Kasumi-1 (cell line): Measurements from ENCODE around the gene POLA2.

Experiments
- DNase-seq, 2 experiments: peaks; one replicate each; lab custom pipeline; 2025; lab: John Stamatoyannopoulos, UW

The POLA2 gene

DNA sequence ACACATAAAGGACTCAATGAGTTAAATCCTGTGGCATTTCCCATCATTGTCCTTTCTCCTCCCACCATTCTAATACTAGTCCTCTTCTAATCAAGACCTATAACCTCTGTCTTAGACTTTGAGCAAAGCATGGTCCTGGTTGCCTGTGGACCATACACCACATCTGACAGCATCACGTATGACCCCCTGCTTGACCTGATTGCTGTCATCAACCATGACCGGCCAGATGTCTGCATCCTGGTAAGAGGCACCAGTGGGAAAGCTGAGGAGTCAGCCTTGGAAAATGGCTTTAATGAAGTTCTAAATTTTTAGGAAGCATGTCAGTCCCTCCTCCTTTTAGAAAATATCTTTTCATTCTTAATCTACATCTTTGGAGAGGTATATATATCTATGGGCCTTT is 25.8 kb downstream of the POLA2 start:
- no peak for DNase-seq

DNA sequence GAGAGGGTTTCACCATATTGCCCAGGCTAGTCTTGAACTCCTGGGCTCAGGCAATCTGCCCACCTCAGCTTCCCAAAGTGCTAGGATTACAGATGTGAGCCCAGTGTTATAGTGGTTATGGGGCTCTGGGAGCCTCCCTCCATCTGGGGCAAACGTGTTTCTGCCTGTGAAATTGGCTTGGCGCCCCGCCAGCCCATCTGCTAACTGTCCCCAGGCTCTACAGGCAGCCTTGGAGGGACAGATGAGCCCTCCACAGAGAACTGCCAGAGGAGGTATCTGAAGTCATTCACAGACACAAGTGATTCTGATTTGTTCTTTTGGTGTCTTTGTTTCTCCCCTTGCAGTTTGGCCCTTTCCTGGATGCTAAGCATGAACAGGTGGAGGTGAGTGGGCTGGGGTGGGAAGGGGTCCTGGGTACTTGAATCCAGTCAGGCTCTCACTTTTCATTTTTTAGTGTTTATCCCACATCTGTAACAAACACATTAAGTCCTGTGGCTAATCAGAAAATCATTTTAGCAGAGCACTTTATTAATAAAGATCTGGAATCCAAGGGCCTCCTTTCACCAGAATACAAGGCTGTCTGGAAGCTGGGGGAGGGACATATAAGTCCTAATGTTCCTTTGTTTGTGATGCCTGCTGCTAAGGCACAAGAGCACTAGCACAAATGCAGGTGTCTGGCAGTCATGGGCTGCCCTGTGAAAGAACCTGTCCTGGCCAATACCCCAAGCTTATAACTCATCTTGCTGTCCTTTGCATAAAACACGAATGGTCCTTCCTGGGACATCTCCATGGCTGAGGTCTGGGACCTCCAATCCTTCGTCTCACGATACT is 27.2 kb downstream of the POLA2 start:
- no peak for DNase-seq

DNA sequence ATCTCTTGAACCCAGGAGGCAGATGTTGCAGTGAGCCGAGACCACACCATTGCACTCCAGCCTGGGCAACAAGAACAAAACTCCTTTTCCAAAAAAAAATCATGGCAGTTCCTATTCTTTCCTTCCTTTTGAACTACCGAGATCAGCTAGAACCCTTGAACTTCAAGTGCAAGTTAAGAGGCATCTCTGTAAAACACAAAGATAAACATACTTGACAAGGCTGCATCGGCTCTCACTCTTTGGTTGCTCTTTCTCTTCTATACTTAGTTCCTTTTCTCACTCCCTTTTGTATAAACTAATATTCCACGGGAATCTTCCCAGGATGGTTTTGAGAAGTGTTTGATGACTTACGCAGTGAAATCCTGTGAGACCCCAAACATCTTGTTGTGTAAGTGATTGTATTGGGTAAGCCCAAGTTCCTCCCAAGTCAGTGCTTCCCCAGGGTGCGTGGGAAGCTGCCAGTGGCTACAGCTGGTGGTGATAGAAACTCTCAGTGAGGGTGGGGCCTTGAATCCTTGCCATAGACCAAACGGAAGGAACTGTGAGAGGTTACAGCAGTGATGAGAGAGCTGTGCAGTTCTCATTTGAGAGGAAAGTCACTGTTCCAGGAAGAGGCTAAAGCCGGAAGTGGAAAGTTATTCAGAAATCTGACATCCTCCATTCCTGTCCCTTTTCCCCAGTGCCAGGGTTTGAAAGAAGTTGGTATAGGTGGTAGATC is 28.8 kb downstream of the POLA2 start:
- DNase-seq = peak; percentile 96 to 97

DNA sequence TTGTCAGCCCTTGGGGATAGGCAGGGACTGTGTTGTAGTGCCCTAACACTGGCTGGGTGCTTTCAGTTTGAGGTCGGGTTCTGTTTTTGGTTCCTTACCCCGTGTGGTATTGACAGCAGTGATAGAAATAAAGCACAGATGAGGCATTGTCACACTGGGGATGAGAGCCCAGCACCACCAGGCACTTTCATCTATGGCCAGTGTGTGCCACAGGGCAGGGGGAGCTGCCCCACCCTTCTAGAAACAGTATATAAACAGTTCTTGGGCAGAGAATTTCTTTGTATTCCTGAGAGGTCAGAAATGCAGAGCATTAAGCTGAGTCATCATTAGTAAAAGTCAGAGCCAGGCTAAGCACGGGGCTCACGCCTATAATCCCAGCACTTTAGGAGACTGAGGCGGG is 29.9 kb downstream of the POLA2 start:
- DNase-seq = no peak

DNA sequence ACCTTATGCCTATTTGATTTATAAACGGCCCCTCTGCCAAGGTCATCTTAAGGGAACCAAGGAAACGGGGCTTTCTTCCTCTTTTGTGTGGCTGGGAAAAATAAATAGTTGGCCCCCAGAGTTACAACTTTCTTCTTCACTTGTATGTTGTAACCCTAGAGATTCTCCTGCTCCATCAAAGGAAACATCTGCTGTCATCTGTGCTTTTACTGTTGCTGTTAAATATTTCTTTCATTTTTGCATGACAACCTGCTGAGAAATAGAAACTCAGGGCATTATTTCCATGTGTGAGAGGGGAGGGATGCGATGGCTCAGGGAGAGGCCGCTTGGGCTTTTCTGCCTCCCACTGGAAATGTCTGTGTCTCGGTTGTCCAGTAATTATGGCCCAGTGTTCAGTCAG is 31.1 kb downstream of the POLA2 start:
- peak; percentile 69 to 76 for DNase-seq

GRCh38 chr11:65293909-65294381 is 32.2 kb downstream of the POLA2 start:
- no peak for DNase-seq

DNA sequence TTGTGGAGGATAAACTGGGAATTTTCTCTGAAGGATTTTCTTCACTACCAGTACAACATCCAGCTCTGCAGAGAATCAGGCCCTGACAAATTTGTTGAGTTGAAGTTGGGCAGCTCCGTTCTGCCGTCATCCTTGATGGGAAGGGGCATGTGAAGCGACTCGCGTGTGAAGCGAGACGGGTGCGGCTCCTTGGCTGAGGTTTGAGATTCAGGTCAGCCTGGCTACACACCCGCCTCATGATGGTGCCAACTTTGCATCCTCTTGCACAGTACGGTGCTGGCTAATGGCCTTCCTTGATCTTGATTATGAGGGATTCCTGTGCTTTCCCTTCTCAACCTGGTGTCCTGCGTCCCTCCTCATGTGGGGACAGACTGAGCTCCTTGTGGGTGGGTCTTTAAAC is 33.2 kb downstream of the POLA2 start:
- DNase-seq = no peak

DNA sequence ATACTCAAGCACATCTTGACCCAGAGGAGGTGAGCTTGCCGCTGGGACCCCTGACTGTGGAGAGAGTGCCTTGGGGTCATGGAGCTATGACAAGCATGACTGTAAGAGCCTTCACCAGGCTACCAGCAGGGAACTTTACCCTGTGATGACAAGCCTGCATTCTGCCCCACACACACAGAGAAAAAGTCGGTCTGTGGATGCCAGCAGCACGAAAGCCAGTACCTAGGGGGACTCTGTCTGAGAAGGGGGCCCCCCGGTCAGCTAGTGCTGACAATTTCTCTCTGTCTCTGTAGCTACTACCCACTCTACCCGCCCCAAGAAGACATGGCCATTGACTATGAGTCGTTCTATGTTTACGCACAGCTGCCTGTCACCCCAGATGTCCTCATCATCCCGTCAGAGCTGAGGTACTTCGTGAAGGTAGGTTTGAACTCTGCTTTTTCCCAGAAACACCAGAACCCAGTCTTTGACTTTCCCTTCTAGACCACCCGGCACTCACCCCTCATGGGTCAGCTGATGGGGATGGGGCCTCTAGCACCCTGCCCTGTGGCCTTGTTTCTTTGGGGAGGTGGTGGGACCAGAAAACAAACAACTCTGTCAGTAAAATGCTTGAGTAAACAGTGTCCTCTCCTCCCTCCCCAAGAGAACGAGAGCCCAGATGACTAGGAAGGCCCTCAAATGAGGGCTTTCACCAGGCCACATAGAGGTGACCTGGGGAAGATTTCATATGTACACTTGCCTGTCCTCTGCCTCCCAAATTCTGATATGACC is 34.0 kb downstream of the POLA2 start:
- DNase-seq = no peak

DNA sequence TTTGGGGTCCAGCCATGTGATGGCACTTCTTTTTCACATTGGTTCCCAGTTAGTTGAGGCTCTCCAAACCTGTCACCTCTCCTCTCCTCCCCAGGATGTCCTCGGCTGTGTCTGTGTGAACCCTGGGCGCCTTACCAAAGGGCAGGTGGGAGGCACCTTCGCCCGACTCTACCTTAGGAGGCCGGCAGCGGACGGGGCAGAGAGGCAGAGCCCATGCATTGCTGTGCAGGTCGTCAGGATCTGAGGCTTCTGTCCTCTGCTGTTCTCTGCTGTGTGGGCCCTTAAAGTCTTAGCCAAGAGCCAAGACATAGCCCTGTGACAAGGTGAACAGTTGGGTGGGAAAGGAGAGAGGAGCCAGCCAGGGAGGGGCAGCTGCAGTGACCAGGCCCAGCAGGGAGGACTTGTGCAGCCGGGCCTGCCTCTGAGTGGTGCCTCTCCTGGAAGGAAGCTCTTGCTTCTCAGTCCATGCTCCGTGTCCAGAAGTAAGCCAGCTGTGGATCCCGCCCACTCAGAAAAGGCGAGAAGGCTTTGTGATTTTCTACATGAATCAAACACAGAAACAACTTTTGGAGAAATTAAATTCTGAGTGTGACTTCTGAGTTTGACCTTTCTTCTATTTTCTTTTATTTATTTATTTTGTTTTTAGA is 35.4 kb downstream of the POLA2 start:
- no peak for DNase-seq

GRCh38 chr11:65298131-65298535 is 36.4 kb downstream of the POLA2 start:
- DNase-seq = no peak

GRCh38 chr11:65298655-65299179 is 37.0 kb downstream of the POLA2 start:
- DNase-seq = no peak

DNA sequence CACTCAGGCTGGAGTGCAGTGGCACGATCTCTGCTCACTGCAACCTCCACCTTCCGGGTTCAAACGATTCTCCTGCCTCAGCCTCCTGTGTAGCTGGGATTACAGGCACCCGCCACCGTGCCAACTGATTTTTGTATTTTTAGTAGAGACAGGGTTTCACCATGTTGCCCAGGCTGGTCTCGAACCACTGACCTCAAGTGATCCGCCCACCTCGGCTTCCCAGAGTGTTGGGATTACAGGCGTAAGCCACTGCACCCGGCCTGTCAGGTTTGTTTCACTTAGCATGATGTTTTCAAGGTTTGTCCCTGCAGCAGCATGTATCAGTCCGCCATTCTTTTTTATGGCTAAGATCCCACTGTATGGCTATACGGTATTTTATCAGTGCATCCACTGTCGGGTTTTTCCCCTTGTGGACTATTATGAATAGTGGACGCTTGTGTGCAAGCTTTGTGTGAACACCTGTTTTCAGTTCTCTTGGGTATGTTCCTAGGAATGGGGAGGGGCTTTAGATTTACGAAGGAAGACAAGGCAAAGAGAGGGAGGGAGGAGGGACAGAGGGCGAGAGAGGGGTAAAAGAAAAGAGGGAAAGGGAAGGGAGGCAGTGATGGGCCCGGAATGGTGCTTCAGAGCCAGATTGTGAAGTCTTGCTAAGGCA is 39.0 kb downstream of the POLA2 start:
- no peak for DNase-seq

DNA sequence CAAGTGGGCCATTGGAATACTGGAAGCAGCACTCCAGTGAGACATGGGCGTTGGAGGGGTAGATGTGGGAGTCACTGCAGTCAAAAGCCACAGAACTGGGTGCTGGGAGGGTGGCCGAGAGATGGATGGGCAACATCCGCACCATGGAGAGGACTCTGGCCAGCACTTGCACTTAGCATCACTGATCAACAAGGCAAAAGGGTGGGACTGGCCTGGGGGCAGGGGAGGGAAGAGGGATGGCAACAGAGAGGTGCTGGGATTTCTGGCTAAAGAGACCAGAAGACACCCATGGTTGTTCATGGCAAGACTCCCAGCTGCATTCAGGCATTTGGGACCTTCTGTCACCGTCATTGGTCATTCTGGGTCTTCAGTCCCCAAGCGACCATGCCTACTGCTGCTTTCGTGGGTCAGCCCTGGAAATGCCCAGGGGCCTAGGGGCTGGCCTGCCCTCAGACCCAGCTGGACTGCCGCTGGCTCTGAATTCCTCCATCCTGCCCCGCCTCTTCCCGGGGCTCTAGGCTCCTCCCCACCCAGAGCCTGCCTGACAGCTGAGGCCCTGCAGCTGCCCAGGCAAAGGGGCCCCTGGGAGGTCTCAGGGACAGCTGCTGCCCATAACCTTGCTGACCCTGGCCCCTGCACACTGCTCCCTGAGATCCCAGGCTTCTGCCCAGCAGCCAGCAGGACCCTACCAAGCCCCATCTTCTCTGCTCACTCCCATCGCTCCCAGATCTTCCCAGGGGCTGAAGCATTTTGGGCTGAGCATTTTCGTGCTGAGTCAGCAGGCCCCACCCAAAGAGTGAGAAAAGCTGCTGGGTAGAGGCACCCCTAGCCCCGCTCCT is 39.9 kb downstream of the POLA2 start:
- DNase-seq = no peak

DNA sequence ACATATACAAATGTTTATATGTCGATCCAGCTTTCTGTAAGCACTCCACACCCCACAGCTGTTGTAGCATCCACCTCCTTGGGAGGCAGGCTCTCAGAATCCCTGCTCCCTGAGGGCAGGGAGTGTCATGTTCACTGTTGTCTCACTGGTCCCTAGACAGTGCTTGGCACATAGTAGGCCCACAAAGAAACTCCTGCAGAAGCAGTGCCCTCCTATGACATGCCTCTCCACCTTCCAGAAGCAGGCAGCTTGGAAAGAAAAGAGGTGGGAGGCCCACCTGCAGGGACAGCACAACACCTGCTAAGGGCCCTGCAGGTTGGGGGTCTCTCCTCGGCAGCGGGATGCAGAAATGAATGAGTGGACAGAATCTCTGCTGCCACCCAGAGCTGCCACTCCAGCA is 41.8 kb downstream of the POLA2 start:
- DNase-seq = no peak

- DNase-seq = no peak
Measured at GRCh38 chr11:65304110-65304509, 42.3 kb downstream of the POLA2 start.

DNA sequence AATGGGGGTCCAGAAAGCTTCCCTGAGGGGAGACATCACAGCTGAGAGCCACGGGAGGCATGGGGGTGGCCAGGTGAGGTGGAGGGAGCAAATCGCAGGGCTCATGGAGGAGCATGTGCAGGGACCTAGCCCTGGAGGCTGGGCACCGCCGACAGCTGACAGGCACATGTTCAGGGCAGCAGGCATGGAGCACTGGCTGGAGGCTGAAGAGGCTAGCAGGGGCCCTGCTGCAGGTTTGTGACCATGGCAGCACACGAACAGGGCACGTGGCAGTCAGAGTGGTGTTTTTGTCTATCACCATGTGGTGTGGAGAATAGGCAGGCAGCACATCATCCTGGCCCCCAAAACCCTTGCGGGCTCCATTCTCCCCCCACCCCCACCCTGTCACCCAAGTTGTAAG is 42.9 kb downstream of the POLA2 start:
- DNase-seq = no peak

GRCh38 chr11:65305501-65306268 is 43.9 kb downstream of the POLA2 start:
- no peak for DNase-seq

DNA sequence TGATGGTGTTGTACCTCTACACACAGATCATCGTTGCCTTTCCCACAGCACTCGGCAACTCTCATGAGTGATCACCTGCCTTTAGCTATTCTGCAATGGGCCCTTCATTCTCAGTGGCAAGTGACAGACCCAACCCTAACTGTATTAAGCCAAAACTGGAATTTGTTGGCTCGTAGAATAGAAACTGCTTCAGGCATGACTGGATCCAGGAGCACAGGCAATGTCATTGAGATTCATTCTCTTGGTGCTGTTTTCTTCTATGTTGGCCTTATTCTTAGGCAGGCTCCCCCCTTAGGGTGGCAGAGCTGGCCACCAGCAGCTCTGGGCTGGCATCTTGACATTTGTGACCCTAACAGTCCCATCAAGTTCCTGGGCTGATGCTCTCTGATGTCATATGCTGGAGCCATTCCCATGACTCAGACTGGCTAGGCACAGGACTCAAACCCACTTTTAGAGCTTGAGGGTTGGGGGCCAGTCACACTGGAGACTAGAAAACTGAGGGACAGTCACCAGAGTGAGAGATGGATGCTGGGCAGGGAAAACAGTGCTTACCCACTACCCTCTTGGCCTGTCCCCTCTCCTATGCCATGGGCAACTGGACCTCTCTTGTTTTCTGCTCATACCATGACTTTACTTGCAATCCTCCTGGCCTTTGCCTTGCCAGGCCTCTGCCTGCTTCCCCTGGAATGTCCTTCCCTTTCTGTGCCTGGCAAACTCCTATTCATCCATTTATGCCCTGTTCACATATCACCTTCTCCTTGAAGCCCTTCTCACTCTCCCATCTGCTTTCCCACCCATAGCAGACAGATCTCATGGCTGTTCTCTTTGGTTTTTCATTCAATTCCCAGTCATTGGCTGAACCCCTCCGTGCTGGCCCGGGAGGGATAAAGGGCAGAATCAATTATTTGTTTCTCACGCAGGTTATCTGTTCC is 45.8 kb downstream of the POLA2 start:
- DNase-seq = no peak
